GM12801 (cell line): Measurements from ENCODE around the gene NEBL.

Experiments
- CTCF ChIP-seq: IDR thresholded peaks from one replicate; pipeline ENCODE4 v1.5.1; 2011; ENCODE audit warnings: control low read depth; ENCODE audit not compliant: insufficient read length; ENCODE audit errors: extremely low read depth

The NEBL gene

DNA sequence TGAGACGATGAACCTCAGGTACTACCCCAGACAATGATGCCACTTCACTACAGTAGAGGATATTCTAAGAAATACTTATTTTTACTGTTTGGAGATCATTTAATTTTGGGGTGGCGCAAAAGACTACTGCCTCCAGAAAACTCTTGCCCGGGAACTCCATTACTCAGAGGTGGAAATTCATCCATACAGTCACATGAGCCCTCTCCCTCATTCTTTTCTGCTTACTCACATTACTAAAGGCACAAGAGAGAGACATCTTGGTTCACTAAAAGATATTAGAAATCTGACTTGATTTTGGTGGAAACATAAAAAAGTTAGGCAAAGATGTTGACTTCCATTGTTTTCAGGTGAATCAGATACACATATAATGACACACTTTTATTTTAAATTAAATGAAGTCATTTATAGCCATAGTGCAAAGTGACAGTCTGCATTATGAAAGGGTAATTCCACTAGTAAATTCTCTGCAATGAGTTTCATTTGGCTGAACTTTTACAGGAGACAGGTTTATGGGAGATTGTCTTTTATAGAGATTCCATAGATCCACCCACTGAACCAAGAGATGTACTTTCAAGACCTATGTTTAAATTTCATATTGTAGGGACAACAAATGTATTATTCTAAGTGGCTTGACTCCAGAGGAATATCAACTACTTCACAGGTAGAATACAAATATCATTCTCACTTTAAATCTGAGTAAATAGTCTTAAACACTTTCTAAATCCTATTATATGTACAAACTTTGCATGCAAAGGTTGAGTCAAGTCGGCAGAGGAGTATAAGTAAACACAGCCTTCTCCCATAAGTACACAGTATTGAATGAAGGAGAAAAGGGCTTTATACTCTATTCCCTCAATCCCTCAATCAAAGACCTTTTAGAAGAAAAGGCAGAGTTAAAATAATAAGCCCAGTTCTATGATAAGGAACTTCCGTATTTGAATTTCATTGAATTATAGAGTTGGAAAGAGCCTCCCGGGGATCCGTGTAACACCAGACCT is 18.8 kb downstream of the NEBL start:
- no peak for TF ChIP-seq CTCF

DNA sequence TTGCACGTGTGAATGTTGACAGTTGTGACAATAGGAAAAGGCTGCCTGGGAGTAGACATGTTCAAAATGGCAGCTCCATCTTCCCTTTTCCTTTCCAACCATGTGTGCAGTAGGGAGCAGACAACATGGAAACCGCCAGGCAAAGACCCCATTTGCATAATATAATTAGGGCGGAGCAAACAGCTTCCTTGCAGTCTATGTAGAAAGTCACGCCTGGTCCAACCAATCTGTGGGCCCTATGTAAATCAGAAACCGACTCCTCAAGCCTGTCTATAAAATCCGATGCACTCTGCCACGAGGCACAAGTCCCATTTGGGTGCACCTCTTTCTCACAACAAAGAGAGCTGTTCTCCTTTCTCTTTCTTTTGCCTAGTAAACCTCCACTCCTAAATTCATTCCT is 19.6 kb downstream of the NEBL start:
- TF ChIP-seq CTCF = no peak

DNA sequence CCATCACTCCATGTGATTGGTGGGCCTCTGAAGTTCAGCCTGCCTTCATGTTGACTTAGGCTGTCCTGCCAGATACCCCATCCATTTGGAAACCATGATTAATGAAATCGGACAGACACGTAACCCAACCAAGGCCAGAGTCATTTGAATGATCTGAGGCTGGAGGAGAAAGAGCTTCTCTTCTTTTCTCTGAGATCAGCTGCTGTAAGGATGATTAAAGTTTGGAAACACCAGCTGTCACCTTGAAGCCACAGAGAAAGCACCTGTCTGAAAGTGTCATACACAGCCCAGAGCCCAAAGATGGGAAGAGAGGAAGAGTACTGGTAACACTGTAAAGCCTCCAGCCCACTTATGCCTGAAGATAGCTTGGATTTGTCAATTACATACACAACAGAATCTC is 22.9 kb downstream of the NEBL start:
- no peak for TF ChIP-seq CTCF

GRCh38 chr10:20871970-20872369 is 25.1 kb downstream of the NEBL start:
- TF ChIP-seq CTCF = no peak

- no peak for TF ChIP-seq CTCF
Observed at GRCh38 chr10:20870834-20871233, 26.3 kb downstream of the NEBL start.

DNA sequence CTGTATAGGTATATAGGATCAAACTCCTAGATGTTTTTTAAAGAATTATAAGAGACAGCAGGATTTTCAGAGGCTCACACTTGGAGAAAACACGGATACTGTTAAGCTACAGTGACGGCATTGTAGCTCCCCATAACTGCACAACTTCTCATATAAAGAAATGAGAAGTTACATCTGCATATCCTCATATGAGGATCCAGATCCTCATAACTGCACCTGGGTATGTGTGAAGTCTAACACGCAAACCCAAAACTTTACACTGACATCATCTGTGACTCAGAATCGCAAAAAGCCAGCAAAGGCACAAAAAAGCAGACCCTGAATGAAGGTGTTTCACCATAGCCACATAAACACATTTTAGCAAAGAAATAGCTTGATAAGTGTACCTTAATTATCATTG is 34.1 kb downstream of the NEBL start:
- TF ChIP-seq CTCF = no peak

DNA sequence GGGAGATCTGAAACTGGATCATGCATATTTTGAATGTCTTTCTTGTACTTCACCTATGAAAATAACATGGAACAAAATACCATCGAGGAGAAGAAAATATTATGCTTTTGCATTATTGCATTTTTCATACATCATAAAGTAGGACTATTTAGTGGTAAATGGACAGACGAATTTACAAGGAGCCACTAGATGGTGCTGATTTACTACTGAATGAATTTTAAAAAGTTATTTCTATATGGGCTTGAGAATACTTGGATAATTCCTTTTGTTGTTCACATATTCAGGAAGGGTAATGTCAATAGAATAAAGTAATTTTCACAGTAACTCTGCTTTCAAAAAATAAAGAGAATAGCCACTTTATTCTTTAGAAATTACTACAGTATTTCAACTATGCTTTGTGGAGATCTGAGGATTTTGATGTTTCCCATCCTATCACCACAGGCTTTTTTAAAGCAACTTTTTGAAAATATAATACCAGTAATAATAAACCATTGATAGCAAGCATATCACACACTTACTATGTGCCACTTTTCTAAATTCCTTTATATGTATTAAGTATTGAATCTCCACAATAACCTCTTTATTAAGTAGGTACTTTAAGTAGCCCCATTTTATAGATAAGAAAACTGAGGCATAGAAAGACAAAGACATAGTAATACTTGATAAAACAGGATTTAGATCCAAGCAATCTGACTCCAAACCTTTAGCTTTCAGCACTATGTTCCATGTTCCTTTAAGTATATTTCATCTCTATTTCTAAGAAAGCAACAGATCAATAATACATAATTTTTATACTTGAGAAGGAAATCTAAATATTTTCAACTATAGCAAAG is 38.6 kb downstream of the NEBL start:
- no peak for TF ChIP-seq CTCF
